ENCODE measurements around the gene RNF157.

RNF157 gene

GRCh38 chr17:76156662-76156991 is 83.7 kb downstream of the RNF157 start:
- no peak overlapping the region for H3K4me2 ChIP-seq (ENCODE audit: low read length)
- no peaks in the 10 kb centered on the region for H3K9me2 ChIP-seq (replicated peaks; ENCODE audit: control insufficient read depth, low read length)
- no peak overlapping the region for H3K27ac ChIP-seq (ENCODE audit: low read depth, low read length)
- H3K4me1 ChIP-seq (ENCODE audit: control insufficient read depth, low read length): no peaks in the 10 kb centered on the region
- no peak overlapping the region for H3K4me3 ChIP-seq (ENCODE audit: low read length)
- no peaks in the 10 kb centered on the region for H3K79me2 ChIP-seq (ENCODE audit: control insufficient read depth, low read length)
- TF ChIP-seq CTCF (IDR thresholded peaks at IDR 0.05; ENCODE audit: low read depth, low read length, poor library complexity, severe bottlenecking) (no peak), EZH2phosphoT487 (IDR thresholded peaks at IDR 0.05; ENCODE audit: borderline replicate concordance, low read length) (no peak)
- H3F3A ChIP-seq (ENCODE audit: control insufficient read depth, insufficient read depth): no peaks in the 10 kb centered on the region
- no peaks in the 10 kb centered on the region for H3K36me3 ChIP-seq (ENCODE audit: control insufficient read depth, low read length)
- no peaks in the 10 kb centered on the region for H3K9me3 ChIP-seq (ENCODE audit: control insufficient read depth, insufficient read depth, low read length)
- H4K20me1 ChIP-seq (ENCODE audit: control insufficient read depth, insufficient read depth, low read depth, low read length): no peaks in the 10 kb centered on the region
- H3K27me3 ChIP-seq (ENCODE audit: control insufficient read depth, low read length): peaks cover 30% of the 10 kb centered on the region

GRCh38 chr17:76155988-76156661 is 84.2 kb downstream of the RNF157 start:
- Histone ChIP-seq H3K4me2 (ENCODE audit: low read length) (no peak overlapping the region), H4K20me1 (ENCODE audit: control insufficient read depth, insufficient read depth, low read depth, low read length) (no peaks in the 10 kb centered on the region), H3K27me3 (ENCODE audit: control insufficient read depth, low read length) (peaks cover 30% of the 10 kb centered on the region), H3K36me3 (ENCODE audit: control insufficient read depth, low read length) (no peaks in the 10 kb centered on the region), H3K79me2 (ENCODE audit: control insufficient read depth, low read length) (no peaks in the 10 kb centered on the region), H3K9me3 (ENCODE audit: control insufficient read depth, insufficient read depth, low read length) (no peaks in the 10 kb centered on the region), H3K27ac (ENCODE audit: low read depth, low read length) (no peak overlapping the region), H3K4me1 (ENCODE audit: control insufficient read depth, low read length) (no peaks in the 10 kb centered on the region), H3F3A (ENCODE audit: control insufficient read depth, insufficient read depth) (no peaks in the 10 kb centered on the region), H3K9me2 (replicated peaks; ENCODE audit: control insufficient read depth, low read length) (no peaks in the 10 kb centered on the region), H3K4me3 (ENCODE audit: low read length) (no peak overlapping the region)
- TF ChIP-seq EZH2phosphoT487 (IDR thresholded peaks at IDR 0.05; ENCODE audit: borderline replicate concordance, low read length): no peak
- TF ChIP-seq CTCF (IDR thresholded peaks at IDR 0.05; ENCODE audit: low read depth, low read length, poor library complexity, severe bottlenecking): no peak

GRCh38 chr17:76154936-76155845 is 85.1 kb downstream of the RNF157 start:
- Histone ChIP-seq H3K9me2 (replicated peaks; ENCODE audit: control insufficient read depth, low read length) (no peaks in the 10 kb centered on the region), H3K9me3 (ENCODE audit: control insufficient read depth, insufficient read depth, low read length) (no peaks in the 10 kb centered on the region), H3K27me3 (ENCODE audit: control insufficient read depth, low read length) (peaks cover 30% of the 10 kb centered on the region), H3F3A (ENCODE audit: control insufficient read depth, insufficient read depth) (no peaks in the 10 kb centered on the region), H3K79me2 (ENCODE audit: control insufficient read depth, low read length) (no peaks in the 10 kb centered on the region), H3K4me2 (ENCODE audit: low read length) (no peak overlapping the region), H3K36me3 (ENCODE audit: control insufficient read depth, low read length) (no peaks in the 10 kb centered on the region), H3K4me3 (ENCODE audit: low read length) (no peak overlapping the region), H4K20me1 (ENCODE audit: control insufficient read depth, insufficient read depth, low read depth, low read length) (no peaks in the 10 kb centered on the region), H3K27ac (ENCODE audit: low read depth, low read length) (no peak overlapping the region), H3K4me1 (ENCODE audit: control insufficient read depth, low read length) (no peaks in the 10 kb centered on the region)
- no peak for TF ChIP-seq EZH2phosphoT487 (IDR thresholded peaks at IDR 0.05; ENCODE audit: borderline replicate concordance, low read length)
- no peak for TF ChIP-seq CTCF (IDR thresholded peaks at IDR 0.05; ENCODE audit: low read depth, low read length, poor library complexity, severe bottlenecking)

All from DOHH2 (cell line).